Activated naive CD8-positive, alpha-beta T cell treated with anti-CD3 and anti-CD28 coated beads, Interleukin-2, amount 10 ng/mL, durations not matched to agents 7 days and 5 days (primary cell): ENCODE measurements around the gene GPD2. TPM values are rescaled to one million over a fixed set of nuclear protein-coding genes. Genes with fewer than 3 reads are reported as not detected.

Experiments used
- ATAC-seq: fragments of 150-1000 bp; cut with Tn5 transposase; one replicate; pipeline ENCODE4 v1.10.0; 2021; ENCODE audit warnings: low read depth, moderate library complexity
- POLR2A ChIA-PET: fragments of 350-600 bp; sonication (Branson Sonifier 250); formaldehyde crosslinking; loops from one replicate; lab custom pipeline; 2021; ENCODE audit warnings: antibody characterized with exemption; lab: Charles Lee
- DNase-seq: peaks from one replicate; pipeline ENCODE4 v3.0.0; 2021
- H3K27ac Mint-ChIP-seq: one replicate; pipeline ENCODE4 v1.8.0; 2022; ENCODE audit warnings: mild to moderate bottlenecking, mixed read lengths
- H3K27me3 Mint-ChIP-seq: one replicate; pipeline ENCODE4 v1.8.0; 2022; ENCODE audit warnings: mild to moderate bottlenecking, moderate library complexity, mixed read lengths
- H3K36me3 Mint-ChIP-seq: one replicate; pipeline ENCODE4 v1.8.0; 2021; ENCODE audit warnings: mild to moderate bottlenecking, mixed read lengths
- H3K4me1 Mint-ChIP-seq: one replicate; pipeline ENCODE4 v1.8.0; 2021; ENCODE audit warnings: mixed read lengths
- H3K4me3 Mint-ChIP-seq: one replicate; pipeline ENCODE4 v1.8.0; 2022; ENCODE audit warnings: mild to moderate bottlenecking, moderate library complexity, mixed read lengths
- H3K9me3 Mint-ChIP-seq: one replicate; pipeline ENCODE4 v1.8.0; 2021; ENCODE audit warnings: mixed read lengths
- total RNA-seq, 2 experiments: library from RNA; stranded (reverse); gene quantifications; one replicate each; pipeline ENCODE4 v1.2.3, GENCODE V29; 2021

The GPD2 gene
- total RNA-seq, 2 experiments from 2014 or later, result 16.8 to 19.8 TPM

- H3K27ac Mint-ChIP-seq, result no peak overlapping the region
Measured at GRCh38 chr2:156573710-156574109, 137.5 kb downstream of the GPD2 start.

DNA sequence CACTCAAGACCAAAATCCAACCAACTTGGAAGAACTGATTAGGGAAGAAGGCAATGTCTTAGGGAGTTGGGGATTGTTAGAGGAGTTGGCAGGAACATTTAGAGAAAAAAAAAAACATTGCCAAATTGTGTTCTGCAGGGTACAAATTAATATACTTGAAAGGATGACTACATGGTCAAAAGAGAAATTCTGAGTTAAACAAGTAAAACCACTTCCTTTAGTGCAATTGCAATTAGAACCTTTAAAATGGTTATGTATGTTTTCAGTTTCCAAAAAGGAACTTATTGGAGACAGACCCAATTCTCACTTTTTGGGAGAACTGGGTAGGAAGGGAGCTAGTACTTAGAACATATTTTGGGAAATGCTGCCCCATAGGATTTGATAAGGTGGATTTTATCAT lies 137.9 kb downstream of the GPD2 start:
- Mint-ChIP-seq H3K9me3 (no peaks in the 10 kb centered on the region), H3K27ac (no peak overlapping the region), H3K4me1 (peaks cover 14% of the 10 kb centered on the region), H3K4me3 (no peak overlapping the region), H3K36me3 (peaks cover 29% of the 10 kb centered on the region), H3K27me3 (no peaks in the 10 kb centered on the region)
- ATAC-seq (no peak), DNase-seq (no peak)
- POLR2A ChIA-PET, result no interaction called here

More at GRCh38 chr2:156573710-156574109, 137.5 kb downstream of the GPD2 start:
- no peak overlapping the region for H3K4me3 Mint-ChIP-seq
- ATAC-seq (no peak), DNase-seq (no peak)
- H3K27me3 Mint-ChIP-seq, result no peaks in the 10 kb centered on the region
- no peaks in the 10 kb centered on the region for H3K9me3 Mint-ChIP-seq
- POLR2A ChIA-PET, result interaction anchor here (0.9 kb wide), 1 partner anchor 239 kb away, joined by 3 read pairs; no protein-coding TSS in a partner anchor
- H3K4me1 Mint-ChIP-seq, result peaks cover 14% of the 10 kb centered on the region
- peaks cover 29% of the 10 kb centered on the region for H3K36me3 Mint-ChIP-seq

DNA sequence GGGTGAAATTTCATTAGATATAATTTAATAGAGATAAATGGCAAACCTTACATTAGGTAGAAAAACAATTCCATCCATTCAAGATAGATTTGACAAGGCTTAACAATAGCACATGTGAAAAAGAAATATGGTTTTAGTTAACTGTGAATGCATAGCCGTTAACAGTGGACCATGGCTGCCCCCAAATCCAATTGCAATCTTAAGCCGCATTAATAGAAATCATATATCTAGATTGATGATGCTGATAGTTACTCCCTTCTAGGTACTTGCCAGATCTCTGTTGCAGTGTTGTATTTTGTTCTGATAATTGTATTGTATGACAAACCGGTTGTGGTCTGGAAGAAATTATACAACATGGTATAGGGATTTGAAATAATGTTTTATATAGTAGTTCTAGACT lies 139.8 kb downstream of the GPD2 start:
- Mint-ChIP-seq H3K27me3 (no peaks in the 10 kb centered on the region), H3K4me1 (peaks cover 20% of the 10 kb centered on the region), H3K27ac (no peak overlapping the region), H3K4me3 (no peak overlapping the region), H3K36me3 (peaks cover 33% of the 10 kb centered on the region), H3K9me3 (no peaks in the 10 kb centered on the region)
- ATAC-seq (no peak), DNase-seq (no peak)
- POLR2A ChIA-PET, result no interaction called here

DNA sequence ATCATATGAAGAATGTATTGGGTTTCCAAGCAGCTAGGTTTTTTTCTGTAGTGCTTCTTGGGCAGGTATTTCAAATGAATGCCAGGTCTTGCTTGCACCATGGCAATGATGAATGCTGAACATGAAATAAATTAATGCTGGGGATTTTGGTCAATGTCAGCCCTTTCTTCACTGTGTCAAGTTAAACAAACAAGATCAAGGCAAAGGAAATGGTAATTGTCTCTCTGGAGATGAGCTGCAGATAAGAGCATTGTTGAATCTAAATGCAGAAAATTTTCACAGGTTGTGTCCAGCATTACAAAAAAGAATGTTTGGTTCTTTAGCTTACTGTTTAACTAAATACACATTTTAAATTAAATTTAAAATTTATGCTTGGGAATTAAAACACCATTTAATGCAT lies 144.3 kb downstream of the GPD2 start:
- Mint-ChIP-seq H3K9me3 (no peaks in the 10 kb centered on the region), H3K36me3 (peaks cover 12% of the 10 kb centered on the region), H3K27me3 (no peaks in the 10 kb centered on the region), H3K4me1 (peaks cover 6% of the 10 kb centered on the region), H3K27ac (no peak overlapping the region), H3K4me3 (no peak overlapping the region)
- ATAC-seq, result peak; percentile 75
- POLR2A ChIA-PET, result no interaction called here
- DNase-seq, result no peak

GRCh38 chr2:156581280-156581679 lies 145.1 kb downstream of the GPD2 start:
- peaks cover 11% of the 10 kb centered on the region for H3K36me3 Mint-ChIP-seq

DNA sequence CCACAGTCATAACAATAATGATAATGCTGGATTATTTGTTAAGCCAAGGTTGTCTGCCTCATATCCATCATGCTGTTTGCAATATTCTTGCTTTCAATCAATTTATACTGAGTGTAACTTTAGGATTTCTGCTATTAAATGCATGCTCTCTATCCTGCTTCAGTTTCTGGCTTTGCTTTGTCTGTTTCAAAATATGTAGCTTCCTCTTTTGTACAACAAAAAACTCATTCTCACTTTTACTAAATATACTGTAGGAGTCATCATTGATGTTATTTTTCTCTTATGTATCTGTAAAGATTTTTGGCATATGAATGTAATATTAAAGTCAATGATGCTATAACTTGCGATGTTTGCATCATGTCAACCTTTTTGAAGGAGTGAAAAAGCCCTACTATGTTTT lies 149.3 kb downstream of the GPD2 start:
- H3K4me1 Mint-ChIP-seq, result peaks cover 7% of the 10 kb centered on the region
- H3K27me3 Mint-ChIP-seq, result no peaks in the 10 kb centered on the region
- peaks cover 5% of the 10 kb centered on the region for H3K36me3 Mint-ChIP-seq
- ATAC-seq, result no peak
- H3K4me3 Mint-ChIP-seq, result no peak overlapping the region
- no peak overlapping the region for H3K27ac Mint-ChIP-seq
- H3K9me3 Mint-ChIP-seq, result no peaks in the 10 kb centered on the region
- no peak for DNase-seq
- POLR2A ChIA-PET, result no interaction called here

More at GRCh38 chr2:156581280-156581679, 145.1 kb downstream of the GPD2 start:
- Mint-ChIP-seq H3K9me3 (no peaks in the 10 kb centered on the region), H3K4me1 (peaks cover 6% of the 10 kb centered on the region), H3K27ac (no peak overlapping the region), H3K27me3 (no peaks in the 10 kb centered on the region), H3K4me3 (no peak overlapping the region)
- ATAC-seq (no peak), DNase-seq (no peak)
- POLR2A ChIA-PET, result no interaction called here

- H3K27ac Mint-ChIP-seq, result no peak overlapping the region
- H3K27me3 Mint-ChIP-seq, result no peaks in the 10 kb centered on the region
- H3K36me3 Mint-ChIP-seq, result peaks cover 3% of the 10 kb centered on the region
- ATAC-seq, result no peak
- POLR2A ChIA-PET, result no interaction called here
- H3K4me3 Mint-ChIP-seq, result no peak overlapping the region
- DNase-seq, result no peak
- H3K9me3 Mint-ChIP-seq, result no peaks in the 10 kb centered on the region
- H3K4me1 Mint-ChIP-seq, result peaks cover 3% of the 10 kb centered on the region
Measured at GRCh38 chr2:156586621-156587020, 150.4 kb downstream of the GPD2 start.

DNA sequence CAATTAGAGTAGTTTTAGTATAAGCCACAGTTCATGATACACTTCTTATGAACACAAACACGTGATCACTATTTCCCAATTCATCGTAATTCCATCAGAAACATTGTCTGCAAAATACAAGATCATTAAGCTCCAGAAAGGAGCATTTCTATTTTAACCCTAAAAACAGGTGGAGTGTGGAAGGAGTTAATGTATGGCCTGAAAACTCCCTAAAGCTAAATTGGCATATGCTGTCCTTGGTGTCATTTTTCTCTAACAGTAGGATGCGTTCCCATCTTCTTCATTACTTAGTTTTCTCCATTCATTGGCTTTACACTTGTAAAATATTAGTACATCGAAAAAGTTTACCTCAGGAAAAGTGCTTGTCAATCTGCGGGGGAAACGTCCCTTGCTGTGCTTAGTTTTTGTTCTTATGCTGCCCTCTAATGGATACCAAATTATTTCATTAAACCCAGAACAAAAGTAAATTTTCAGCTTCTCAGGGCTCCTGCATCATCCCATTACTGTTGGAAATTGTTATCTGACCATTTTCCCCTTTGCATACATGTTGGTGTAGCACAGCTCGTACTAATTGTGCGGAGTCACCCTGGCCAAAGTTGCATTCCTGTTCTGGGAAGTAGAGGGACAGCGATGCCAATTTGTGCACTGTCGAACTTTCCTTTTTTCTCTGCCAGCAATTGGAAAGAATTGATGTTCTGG lies 153.4 kb downstream of the GPD2 start:
- no peaks in the 10 kb centered on the region for H3K27me3 Mint-ChIP-seq
- peak; percentile 52 for ATAC-seq
- DNase-seq, result no peak
- POLR2A ChIA-PET, result interaction anchor here (1.0 to 1.5 kb wide), 2 partner anchors 248 to 255 kb away, joined by 3 read pairs; no protein-coding TSS in a partner anchor
- H3K36me3 Mint-ChIP-seq, result no peaks in the 10 kb centered on the region
- H3K4me1 Mint-ChIP-seq, result peaks cover 3% of the 10 kb centered on the region
- H3K9me3 Mint-ChIP-seq, result no peaks in the 10 kb centered on the region
- H3K27ac Mint-ChIP-seq, result no peak overlapping the region
- no peak overlapping the region for H3K4me3 Mint-ChIP-seq

GRCh38 chr2:156590085-156590739 lies 154.0 kb downstream of the GPD2 start:
- Mint-ChIP-seq H3K27me3 (no peaks in the 10 kb centered on the region), H3K4me3 (no peak overlapping the region), H3K27ac (no peak overlapping the region), H3K4me1 (peaks cover 3% of the 10 kb centered on the region), H3K36me3 (no peaks in the 10 kb centered on the region), H3K9me3 (no peaks in the 10 kb centered on the region)
- ATAC-seq (no peak), DNase-seq (no peak)
- POLR2A ChIA-PET, result interaction anchor here (1.0 to 1.5 kb wide), 2 partner anchors 249 to 256 kb away, joined by 3 read pairs; no protein-coding TSS in a partner anchor

- H3K36me3 Mint-ChIP-seq, result no peaks in the 10 kb centered on the region
- ATAC-seq (no peak), DNase-seq (no peak)
- POLR2A ChIA-PET, result no interaction called here
- peaks cover 6% of the 10 kb centered on the region for H3K27me3 Mint-ChIP-seq
- no peak overlapping the region for H3K27ac Mint-ChIP-seq
- H3K4me1 Mint-ChIP-seq, result peaks cover 3% of the 10 kb centered on the region
- H3K9me3 Mint-ChIP-seq, result no peaks in the 10 kb centered on the region
- H3K4me3 Mint-ChIP-seq, result no peak overlapping the region
Measured at GRCh38 chr2:156592809-156593593, 156.8 kb downstream of the GPD2 start.

GRCh38 chr2:156593594-156593921 lies 157.4 kb downstream of the GPD2 start:
- DNase-seq, result no peak
- H3K27me3 Mint-ChIP-seq, result peaks cover 6% of the 10 kb centered on the region
- no peaks in the 10 kb centered on the region for H3K9me3 Mint-ChIP-seq
- no peaks in the 10 kb centered on the region for H3K36me3 Mint-ChIP-seq
- ATAC-seq, result no peak
- H3K4me1 Mint-ChIP-seq, result peaks cover 3% of the 10 kb centered on the region
- no peak overlapping the region for H3K4me3 Mint-ChIP-seq
- POLR2A ChIA-PET, result no interaction called here
- H3K27ac Mint-ChIP-seq, result no peak overlapping the region

GRCh38 chr2:156598563-156598962 lies 162.4 kb downstream of the GPD2 start:
- POLR2A ChIA-PET, result no interaction called here
- Mint-ChIP-seq H3K4me1 (no peaks in the 10 kb centered on the region), H3K4me3 (no peak overlapping the region), H3K27ac (no peak overlapping the region), H3K27me3 (peaks cover 13% of the 10 kb centered on the region), H3K36me3 (no peaks in the 10 kb centered on the region), H3K9me3 (no peaks in the 10 kb centered on the region)
- no peak for DNase-seq
- ATAC-seq, result no peak

- Mint-ChIP-seq H3K9me3 (no peaks in the 10 kb centered on the region), H3K27ac (no peak overlapping the region), H3K27me3 (peaks cover 13% of the 10 kb centered on the region), H3K4me1 (no peaks in the 10 kb centered on the region), H3K4me3 (no peak overlapping the region), H3K36me3 (no peaks in the 10 kb centered on the region)
- POLR2A ChIA-PET, result no interaction called here
- ATAC-seq (no peak), DNase-seq (no peak)
Measured at GRCh38 chr2:156600196-156600595, 164.0 kb downstream of the GPD2 start.
